Gastrocnemius medialis (tissue), 4 donors: Measurements from ENCODE around the gene ICE1. TPM values are rescaled to one million over a fixed set of nuclear protein-coding genes. Genes with fewer than 3 reads are reported as not detected.
"Not testable (repeated sequence)": the region's sequence is repeated elsewhere in the genome, so short reads cannot be mapped to it uniquely, and the experiment has no call there.

Experiments
- ATAC-seq, 2 donors: fragments of 150-250 bp; one replicate each; pipeline ENCODE4 v1.9.1; 2016
- DNase-seq, 2 donors: peaks; one replicate each; pipeline ENCODE4 v3.0.0-alpha.2; 2019
- H3K27ac ChIP-seq, 4 donors: fragments of 200-600 bp; sonication (generic); 1 replicate in 1 of 4; 2 replicates in 3 of 4; pipeline ENCODE4 v1.5.1; 2016 to 2018; ENCODE audit warnings: mild to moderate bottlenecking in 2 of 4, moderate library complexity in 1 of 4
- H3K27me3 ChIP-seq, 3 donors: fragments of 200-600 bp; sonication (generic) in 2 of 3; 1 replicate in 1 of 3; 2 replicates in 2 of 3; pipeline versions ENCODE4 v1.5.1 to v1.6.0; 2016 to 2019; ENCODE audit warnings: mild to moderate bottlenecking in 1 of 3, moderate library complexity in 1 of 3
- H3K36me3 ChIP-seq, 2 donors: fragments of 200-600 bp; sonication (generic) in 1 of 2; one replicate each; pipeline ENCODE4 v1.5.1; 2017 to 2018
- H3K4me1 ChIP-seq, 2 donors: fragments of 200-600 bp; sonication (generic) in 1 of 2; one replicate each; pipeline ENCODE4 v1.5.1; 2016 to 2017; ENCODE audit warnings: mild to moderate bottlenecking in 2 of 2
- H3K4me3 ChIP-seq, 4 donors: fragments of 200-600 bp; sonication (generic) in 3 of 4; 1 replicate in 1 of 4; 2 replicates in 3 of 4; pipeline ENCODE4 v1.5.1; 2016 to 2019; ENCODE audit warnings: mild to moderate bottlenecking in 2 of 4
- H3K9me3 ChIP-seq, 3 donors: fragments of 200-600 bp; sonication (generic) in 2 of 3; 1 replicate in 1 of 3; 2 replicates in 2 of 3; pipeline ENCODE4 v1.5.1; 2016 to 2019
- CTCF ChIP-seq, 5 experiments: fragments of 450-650 bp in 3 of 5; fragments of 200-600 bp in 2 of 5; sonication (generic) in 2 of 5; IDR thresholded peaks in 4 of 5; conservative IDR thresholded peaks in 1 of 5; 1 replicate in 4 of 5; 2 replicates in 1 of 5; pipeline ENCODE4 v1.5.1; 2016 to 2019; ENCODE audit warnings: antibody characterized with exemption in 5 of 5, mild to moderate bottlenecking in 3 of 5, moderate library complexity in 3 of 5
- POLR2A ChIP-seq, 2 donors: fragments of 450-650 bp; IDR thresholded peaks; one replicate each; pipeline ENCODE4 v1.6.1; 2017; ENCODE audit warnings: antibody characterized with exemption in 2 of 2, mild to moderate bottlenecking in 2 of 2, moderate library complexity in 2 of 2
- in situ Hi-C, 4 donors: fragments of 200-750 bp; cut with MboI; loops; one replicate each; pipeline versions ENCODE4 v1.15.0 to v1.8.0; 2017; ENCODE audit warnings: low sequenced_read_pairs in 4 of 4
- intact Hi-C: fragments of 100-400 bp; cut with DNase I; formaldehyde crosslinking; loops from one replicate; pipeline ENCODE4 v1.15.1; 2023; ENCODE audit warnings: low total_unique reads
- total RNA-seq, 4 donors: library from RNA; depleted of rRNA; stranded (reverse); fragments of >200 nt; gene quantifications; one replicate each; pipeline versions ENCODE4 v1.1.0 to v1.2.3, GENCODE V29; 2016

The ICE1 gene
- total RNA-seq, 4 donors from 2014 or later, result 24.9 to 34.7 (median 32.7) TPM

- TF ChIP-seq CTCF (IDR thresholded peaks at IDR 0.05 in 4 of 5, conservative IDR thresholded peaks at IDR 0.05 in 1 of 5) (no peak), POLR2A (IDR thresholded peaks at IDR 0.05) (no peak)
- intact Hi-C loops, result no loop called here
- no peaks in the 10 kb centered on the region for H3K27me3 ChIP-seq
- DNase-seq (no peak), ATAC-seq (no peak)
- H3K36me3 ChIP-seq, result peaks cover 0 to 25% of the 10 kb centered on the region in 2 donors
- no peaks in the 10 kb centered on the region for H3K9me3 ChIP-seq
- H3K4me1 ChIP-seq, result peaks cover 24 to 32% of the 10 kb centered on the region in 2 donors
- no peak overlapping the region for H3K4me3 ChIP-seq
- peak overlapping the region in 1 of 4 donors; percentile 64 for H3K27ac ChIP-seq
- in situ Hi-C loops, result loop anchor here in 3 of 4 donors (10.0 to 25.0 kb wide), 2 partner anchors 1089 to 1101 kb away; no protein-coding TSS in a partner anchor
Observed at GRCh38 chr5:5486122-5486521, 63.6 kb downstream of the ICE1 start.

- Histone ChIP-seq H3K4me1 (peaks cover 23 to 27% of the 10 kb centered on the region in 2 donors), H3K9me3 (no peaks in the 10 kb centered on the region), H3K36me3 (peaks cover 0 to 25% of the 10 kb centered on the region in 2 donors), H3K27me3 (no peaks in the 10 kb centered on the region), H3K27ac (peak overlapping the region in 2 of 4 donors; percentile 23 to 64), H3K4me3 (no peak overlapping the region)
- intact Hi-C loops, result no loop called here
- TF ChIP-seq CTCF (IDR thresholded peaks at IDR 0.05 in 4 of 5, conservative IDR thresholded peaks at IDR 0.05 in 1 of 5) (no peak), POLR2A (IDR thresholded peaks at IDR 0.05) (peak in 1 of 2 donors; percentile 59)
- DNase-seq (no peak), ATAC-seq (no peak)
- in situ Hi-C loops, result loop anchor here in 3 of 4 donors (10.0 to 25.0 kb wide), 2 partner anchors 1087 to 1100 kb away; no protein-coding TSS in a partner anchor
Observed at GRCh38 chr5:5487585-5488360, 65.3 kb downstream of the ICE1 start.

- in situ Hi-C loops, result loop anchor here in 2 of 4 donors (25.0 kb wide), 1 partner anchor 1096 kb away; no protein-coding TSS in a partner anchor
- Histone ChIP-seq H3K36me3 (peaks cover 0 to 25% of the 10 kb centered on the region in 2 donors), H3K9me3 (no peaks in the 10 kb centered on the region), H3K27ac (peak overlapping the region; percentile 21 to 64 (median 55)), H3K27me3 (no peaks in the 10 kb centered on the region), H3K4me3 (no peak overlapping the region), H3K4me1 (peaks cover 15 to 16% of the 10 kb centered on the region in 2 donors)
- peak; percentile 69 to 79 for DNase-seq
- TF ChIP-seq POLR2A (IDR thresholded peaks at IDR 0.05) (peak in 1 of 2 donors; percentile 28), CTCF (IDR thresholded peaks at IDR 0.05 in 4 of 5, conservative IDR thresholded peaks at IDR 0.05 in 1 of 5) (no peak)
- intact Hi-C loops, result loop anchor here (5.0 to 10.0 kb wide), 4 partner anchors 164 to 1144 kb away; partner anchors contain the start of genes MED10, NSUN2 and SRD5A1
- ATAC-seq, result peak; percentile 88 to 93
Observed at GRCh38 chr5:5490774-5491347, 68.4 kb downstream of the ICE1 start.

GRCh38 chr5:5492087-5492933 is 69.8 kb downstream of the ICE1 start:
- Histone ChIP-seq H3K9me3 (no peaks in the 10 kb centered on the region), H3K27ac (no peak overlapping the region), H3K36me3 (peaks cover 0 to 17% of the 10 kb centered on the region in 2 donors), H3K4me3 (no peak overlapping the region), H3K4me1 (peaks cover 15 to 16% of the 10 kb centered on the region in 2 donors), H3K27me3 (no peaks in the 10 kb centered on the region)
- in situ Hi-C loops, result loop anchor here in 2 of 4 donors (25.0 kb wide), 1 partner anchor 1095 kb away; no protein-coding TSS in a partner anchor
- intact Hi-C loops, result loop anchor here (5.0 to 10.0 kb wide), 4 partner anchors 162 to 1142 kb away; partner anchors contain the start of genes MED10, NSUN2 and SRD5A1
- ATAC-seq (no peak), DNase-seq (no peak)
- TF ChIP-seq CTCF (IDR thresholded peaks at IDR 0.05 in 4 of 5, conservative IDR thresholded peaks at IDR 0.05 in 1 of 5) (peak; percentile 46 to 73 (median 60)), POLR2A (IDR thresholded peaks at IDR 0.05) (no peak)

- Histone ChIP-seq H3K36me3 (peaks cover 0 to 17% of the 10 kb centered on the region in 2 donors), H3K4me1 (peaks cover 15 to 18% of the 10 kb centered on the region in 2 donors)
- in situ Hi-C loops (loop anchor here in 2 of 4 donors (25.0 kb wide), 1 partner anchor 1094 kb away; no protein-coding TSS in a partner anchor), intact Hi-C loops (loop anchor here (5.0 to 10.0 kb wide), 4 partner anchors 162 to 1142 kb away; partner anchors contain the start of genes MED10, NSUN2 and SRD5A1)
- DNase-seq, ATAC-seq, H3K4me3 ChIP-seq, H3K27me3 ChIP-seq, H3K9me3 ChIP-seq, H3K27ac ChIP-seq: not testable (repeated sequence)
Observed at GRCh38 chr5:5492934-5493271, 70.4 kb downstream of the ICE1 start.
